Measurements from ENCODE around the gene ACTN4.
"Not testable (repeated sequence)": the region's sequence is repeated elsewhere in the genome, so short reads cannot be mapped to it uniquely, and the experiment has no call there.

Gene ACTN4

DNA sequence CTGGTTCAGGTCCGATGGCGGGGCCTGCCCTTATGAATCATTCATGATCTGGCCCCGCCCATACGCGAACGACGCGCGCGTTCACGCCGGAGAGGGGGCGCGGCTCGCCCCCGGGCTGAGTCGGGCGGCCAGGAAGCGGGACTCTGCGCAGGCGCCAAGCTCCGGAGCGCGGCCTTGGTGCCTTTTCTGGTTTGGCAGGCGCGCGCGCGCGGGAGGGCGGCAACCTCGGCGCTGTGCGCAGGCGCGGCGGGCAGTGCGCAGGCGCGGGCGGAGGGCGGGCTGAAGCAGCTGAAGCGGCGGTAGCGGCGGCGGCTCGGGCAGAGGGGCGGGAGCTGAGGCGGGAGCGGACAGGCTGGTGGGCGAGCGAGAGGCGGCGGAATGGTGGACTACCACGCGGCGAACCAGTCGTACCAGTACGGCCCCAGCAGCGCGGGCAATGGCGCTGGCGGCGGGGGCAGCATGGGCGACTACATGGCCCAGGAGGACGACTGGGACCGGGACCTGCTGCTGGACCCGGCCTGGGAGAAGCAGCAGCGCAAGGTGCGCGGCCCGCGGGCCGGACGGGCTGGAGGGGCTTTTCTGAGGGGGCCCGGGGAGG, at the start of gene ACTN4:
ACTN4 (plus strand) TSS at position 282 of the 598 bp plus-strand sequence; CDS start at position 379, 97 bp downstream.
- peak; percentile 73 for DNase-seq

DNA sequence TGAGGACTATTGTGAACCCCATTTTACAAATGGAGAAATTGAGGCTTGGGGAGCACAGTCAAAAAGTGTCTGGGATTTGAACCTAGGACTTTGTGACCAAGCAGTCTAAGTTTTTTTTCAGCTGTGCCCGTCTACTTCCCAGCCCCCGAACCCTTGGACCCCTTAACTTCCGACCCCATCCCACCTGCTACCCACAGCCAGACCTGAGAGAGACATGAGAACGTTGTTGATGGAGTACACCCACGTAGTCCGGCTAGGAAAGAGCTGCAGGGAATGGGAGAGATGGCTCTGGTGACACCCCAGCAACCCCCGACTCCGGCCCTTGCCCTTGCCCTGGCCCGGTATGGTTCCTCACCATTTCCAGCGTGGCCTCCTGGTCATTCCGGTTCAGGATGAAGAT, 47.7 kb upstream of the ACTN4 start:
- DNase-seq = no peak

DNA sequence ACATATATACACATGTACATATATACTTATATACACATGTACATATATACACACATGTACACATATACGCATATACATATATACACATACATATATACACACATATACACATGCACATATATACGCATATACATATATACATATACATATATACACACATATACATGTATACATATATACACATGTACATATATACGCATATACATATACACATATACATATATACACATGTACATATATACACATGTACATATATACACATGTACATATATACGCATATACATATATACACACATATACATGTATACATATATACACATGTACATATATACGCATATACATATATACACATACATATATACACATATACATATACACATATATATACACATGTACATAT, 44.6 kb upstream of the ACTN4 start:
- not testable (repeated sequence) for DNase-seq

DNA sequence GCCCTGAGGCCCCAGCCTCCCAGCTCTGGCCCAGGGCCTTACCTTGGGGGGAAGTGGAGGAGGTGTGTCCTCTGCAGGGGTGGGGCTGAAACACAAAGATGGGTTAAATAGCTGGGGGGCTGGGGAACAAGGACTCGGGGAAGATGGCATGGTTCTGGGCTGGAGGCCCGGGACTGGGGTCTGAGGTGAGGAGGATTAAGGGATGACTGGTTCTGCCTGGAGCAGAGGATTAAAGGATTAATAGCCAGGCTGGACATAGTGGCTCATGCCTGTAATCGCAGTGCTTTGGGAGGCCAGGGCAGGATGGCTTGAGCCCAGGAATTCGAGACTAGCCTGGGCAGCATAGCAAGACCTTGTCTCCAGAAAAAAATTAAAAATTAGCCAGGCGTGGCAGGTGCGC, 41.3 kb upstream of the ACTN4 start:
- no peak for DNase-seq

DNA sequence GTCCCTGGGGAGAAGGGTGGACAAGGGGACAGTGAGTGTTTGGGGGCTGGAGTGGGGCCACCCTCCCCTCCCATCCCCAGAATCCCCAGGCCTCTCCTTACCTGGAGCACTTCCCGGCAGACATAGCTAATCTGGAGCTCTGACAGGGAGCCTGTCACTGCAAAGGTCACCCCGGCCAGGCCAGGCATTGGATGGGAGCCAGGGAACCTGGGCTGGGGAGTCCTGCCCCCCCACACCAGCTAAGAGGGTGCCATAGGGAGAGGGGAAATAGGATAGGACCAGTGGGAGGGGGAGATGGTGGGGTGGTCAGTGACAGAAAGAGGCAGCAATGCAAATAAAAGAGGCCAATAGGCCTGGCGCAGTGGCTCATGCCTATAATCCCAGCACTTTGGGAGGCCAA, 33.2 kb upstream of the ACTN4 start:
- no peak for DNase-seq

- no peak for DNase-seq
These were observed 32.4 kb upstream of the ACTN4 start for GRCh38 chr19:38615007-38615581.

DNA sequence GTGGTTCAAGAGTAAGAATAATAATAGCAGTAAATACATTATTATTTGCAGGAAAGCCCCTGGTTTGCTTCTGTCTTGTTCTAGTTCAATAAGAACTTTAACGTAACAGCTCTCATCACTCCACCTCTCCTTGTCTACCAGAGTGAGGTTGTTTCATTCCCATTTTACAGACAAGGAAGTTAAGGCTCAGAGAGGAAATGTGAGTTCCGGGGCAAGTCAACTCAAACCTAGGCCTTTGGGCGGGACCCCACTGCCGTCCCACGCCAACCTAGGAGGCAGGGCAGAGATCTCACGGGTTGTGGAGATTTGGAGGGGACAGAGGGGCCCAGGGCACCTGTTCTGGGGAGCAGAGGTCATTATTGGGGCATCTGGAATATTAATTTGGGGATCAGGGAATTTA, 31.2 kb upstream of the ACTN4 start:
- DNase-seq = no peak

- DNase-seq = no peak
These were observed 30.1 kb upstream of the ACTN4 start for GRCh38 chr19:38617283-38617763.

DNA sequence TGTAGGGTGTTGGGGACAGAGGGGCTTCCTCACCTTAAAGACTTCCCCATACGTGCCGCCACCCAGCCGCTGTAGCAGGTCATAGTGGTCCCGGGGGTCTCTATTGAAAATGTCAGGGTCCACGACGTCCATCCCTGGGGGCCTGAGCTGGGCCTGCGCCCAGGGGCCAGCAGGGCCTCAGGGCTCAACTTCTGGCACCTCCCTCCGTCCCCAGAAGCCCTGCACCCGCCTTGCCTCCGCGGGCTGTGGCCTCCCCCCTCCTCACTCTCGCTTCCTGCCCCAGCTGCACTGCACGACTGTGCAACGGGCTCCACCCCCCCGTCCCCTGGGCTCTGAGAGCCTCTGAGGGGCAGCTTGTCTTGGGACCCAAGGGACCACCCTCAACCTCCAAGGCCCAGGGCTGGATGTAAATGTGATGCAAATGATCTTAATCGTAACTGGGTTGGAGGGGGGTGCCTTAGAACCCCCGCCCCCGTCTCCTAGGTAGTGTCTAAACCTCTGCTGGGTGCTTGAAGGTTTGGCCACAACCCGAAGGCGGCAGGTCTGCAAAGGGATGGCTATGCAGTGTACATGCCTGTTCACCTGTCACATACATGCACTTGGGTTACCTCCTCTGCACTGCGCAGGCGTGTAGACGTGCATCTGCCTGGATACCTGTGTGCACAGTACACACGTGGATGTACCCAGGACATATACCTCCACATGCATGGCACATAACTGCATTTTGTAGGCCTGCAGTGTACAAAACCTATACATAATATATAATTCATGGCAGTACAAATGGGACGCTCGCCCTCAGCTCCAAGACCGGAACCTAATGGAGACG, 29.5 kb upstream of the ACTN4 start, which contains the start of gene MAP4K1:
MAP4K1 (minus strand) TSS at position 190 of the 826 bp plus-strand sequence; CDS start at position 132, 58 bp downstream.
- peak; percentile 70 for DNase-seq

GRCh38 chr19:38618590-38619360, 28.7 kb upstream of the ACTN4 start, which contains the start of gene EIF3K:
EIF3K (plus strand) TSS chr19:38619188; CDS start chr19:38619269, 81 bp downstream.
- DNase-seq = peak; percentile 94

DNA sequence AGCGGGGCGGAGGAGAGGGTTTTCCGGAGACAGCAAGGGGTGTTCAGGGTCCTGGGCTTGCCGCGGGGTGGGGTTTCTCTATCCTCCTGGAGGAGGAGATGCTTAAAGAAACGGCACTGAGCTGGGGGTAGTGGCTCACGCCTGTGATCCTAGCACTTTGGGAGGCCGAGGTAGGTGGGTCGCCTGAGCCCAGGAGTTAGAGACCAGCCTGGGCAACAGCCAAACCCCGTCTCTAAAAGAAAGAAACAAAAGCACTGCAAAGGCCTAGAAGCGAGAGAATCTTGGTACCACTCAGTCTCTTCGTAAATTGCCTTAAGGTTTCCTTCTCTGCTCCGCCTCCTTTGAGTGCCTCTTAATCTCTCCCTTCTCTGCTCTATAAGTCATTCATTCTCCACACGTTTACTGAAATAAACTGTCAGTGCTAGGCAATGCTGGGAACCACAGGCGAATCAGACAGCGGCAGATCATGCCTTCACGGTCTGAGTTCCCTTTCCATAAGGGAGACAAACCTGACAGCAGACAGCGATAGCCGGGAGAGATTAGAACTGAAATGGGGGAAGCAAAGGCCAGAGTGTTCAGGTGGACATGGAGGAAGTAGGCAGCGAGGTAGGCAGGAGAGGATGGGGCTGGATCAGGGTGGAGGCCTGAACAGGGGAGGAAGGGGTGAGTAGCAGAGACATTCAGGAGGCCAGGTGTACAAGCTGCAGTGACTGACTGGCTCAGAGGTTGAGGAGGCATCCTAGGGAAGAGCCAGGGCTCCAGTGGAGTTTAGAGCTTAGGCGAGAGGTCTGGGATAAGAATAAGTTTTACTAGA, 27.9 kb upstream of the ACTN4 start:
- DNase-seq = no peak

- DNase-seq = no peak
These were observed 22.6 kb upstream of the ACTN4 start for GRCh38 chr19:38624822-38625221.

- DNase-seq = no peak
These were observed 21.0 kb upstream of the ACTN4 start for GRCh38 chr19:38626401-38626800.

- no peak for DNase-seq
These were observed 17.9 kb upstream of the ACTN4 start for GRCh38 chr19:38629568-38629967.

- DNase-seq = not testable (repeated sequence)
These were observed 16.1 kb upstream of the ACTN4 start for GRCh38 chr19:38631301-38631700.

- DNase-seq = not testable (repeated sequence)
These were observed 15.5 kb upstream of the ACTN4 start for GRCh38 chr19:38631811-38632475.

DNA sequence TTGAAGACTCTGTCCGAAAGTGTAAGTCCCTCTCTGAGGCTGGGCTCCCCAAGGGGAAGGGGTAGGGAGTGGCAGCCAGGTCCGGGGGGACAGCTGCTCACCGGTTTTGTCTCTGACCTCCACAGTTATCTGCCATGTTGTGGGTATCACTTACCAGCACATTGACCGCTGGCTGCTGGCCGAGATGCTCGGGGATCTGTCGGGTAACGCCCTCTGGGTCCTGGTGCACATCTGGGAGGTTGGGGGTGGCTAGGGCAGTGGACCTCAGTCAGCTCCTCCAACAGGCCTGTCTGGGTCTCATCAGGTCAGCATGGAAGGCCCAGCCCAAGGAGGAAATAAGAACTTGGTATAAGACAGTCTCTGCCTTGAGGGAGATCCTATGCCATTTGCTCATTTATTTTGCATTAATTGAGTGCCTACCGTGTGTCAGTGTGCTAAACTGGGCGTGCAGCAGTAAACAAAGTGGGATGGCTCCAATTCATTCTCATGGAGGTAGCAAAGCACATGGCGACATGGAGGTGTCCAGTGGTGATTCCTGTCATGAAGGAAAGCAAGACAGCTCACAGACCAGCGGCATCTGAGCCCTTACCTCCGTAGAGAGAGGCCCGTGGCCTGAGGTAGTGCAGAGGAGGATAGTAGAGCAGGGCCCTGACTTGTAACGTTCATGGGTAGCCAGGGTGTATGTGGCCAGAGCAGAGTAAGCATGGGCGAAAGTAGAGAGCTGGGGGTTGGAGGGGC, 14.8 kb upstream of the ACTN4 start:
- DNase-seq = no peak

GRCh38 chr19:38634757-38635482, 12.5 kb upstream of the ACTN4 start:
- DNase-seq = no peak

GRCh38 chr19:38635483-38636399, 11.7 kb upstream of the ACTN4 start:
- no peak for DNase-seq

All from NCI-H1436 treated with DMSO at 0.1 percent for 48 hours (cell line).